Measurements from ENCODE around the gene LAMB3. TPM values are rescaled to one million over a fixed set of nuclear protein-coding genes. Genes with fewer than 3 reads are reported as not detected.

The LAMB3 gene
- total RNA-seq, 2 donors from 2014 or later, result 43.7 to 92.8 TPM

GRCh38 chr1:209662879-209663327, 10.7 kb upstream of the LAMB3 start:
- Histone ChIP-seq H3K4me1 (replicated peaks) (no peaks in the 10 kb centered on the region), H3K9me3 (no peaks in the 10 kb centered on the region), H3K36me3 (no peaks in the 10 kb centered on the region), H3K27ac (no peak overlapping the region), H3K4me3 (no peak overlapping the region), H3K27me3 (replicated peaks; ENCODE audit: insufficient read depth) (no peaks in the 10 kb centered on the region)
- DNase-seq (ENCODE audit: low spot score), result no peak
- intact Hi-C loops (cut with DNase I), result no loop called here
- no peak for TF ChIP-seq POLR2A (IDR thresholded peaks at IDR 0.05)
- no peak for TF ChIP-seq CTCF (IDR thresholded peaks at IDR 0.05)
- no peak for TF ChIP-seq POLR2AphosphoS5 (IDR thresholded peaks at IDR 0.05)
- WGBS, result 86% methylated on average over 3 of the region's 3 CpGs

GRCh38 chr1:209661071-209661470, 8.8 kb upstream of the LAMB3 start:
- no peaks in the 10 kb centered on the region for H3K36me3 ChIP-seq
- intact Hi-C loops (cut with DNase I), result no loop called here
- H3K9me3 ChIP-seq, result no peaks in the 10 kb centered on the region
- no peak overlapping the region for H3K4me3 ChIP-seq
- H3K27ac ChIP-seq, result no peak overlapping the region
- 20% methylated on average over 1 of the region's 1 CpG for WGBS
- no peaks in the 10 kb centered on the region for H3K27me3 ChIP-seq (replicated peaks; ENCODE audit: insufficient read depth)
- no peak for DNase-seq (ENCODE audit: low spot score)
- TF ChIP-seq CTCF (IDR thresholded peaks at IDR 0.05) (no peak), POLR2AphosphoS5 (IDR thresholded peaks at IDR 0.05) (no peak), POLR2A (IDR thresholded peaks at IDR 0.05) (no peak)
- no peaks in the 10 kb centered on the region for H3K4me1 ChIP-seq (replicated peaks)

GRCh38 chr1:209659909-209660308, 7.7 kb upstream of the LAMB3 start:
- Histone ChIP-seq H3K27ac (no peak overlapping the region), H3K4me3 (no peak overlapping the region), H3K36me3 (no peaks in the 10 kb centered on the region), H3K9me3 (no peaks in the 10 kb centered on the region), H3K27me3 (replicated peaks; ENCODE audit: insufficient read depth) (no peaks in the 10 kb centered on the region), H3K4me1 (replicated peaks) (no peaks in the 10 kb centered on the region)
- TF ChIP-seq POLR2AphosphoS5 (IDR thresholded peaks at IDR 0.05), result no peak
- no peak for TF ChIP-seq CTCF (IDR thresholded peaks at IDR 0.05)
- no peak for TF ChIP-seq POLR2A (IDR thresholded peaks at IDR 0.05)
- intact Hi-C loops (cut with DNase I), result no loop called here
- WGBS, result 55% methylated on average over 5 of the region's 5 CpGs
- no peak for DNase-seq (ENCODE audit: low spot score)

GRCh38 chr1:209657918-209658317, 5.7 kb upstream of the LAMB3 start:
- H3K27me3 ChIP-seq (replicated peaks; ENCODE audit: insufficient read depth), result no peaks in the 10 kb centered on the region
- WGBS, result 51% methylated on average over 5 of the region's 5 CpGs
- H3K4me3 ChIP-seq, result no peak overlapping the region
- no peaks in the 10 kb centered on the region for H3K4me1 ChIP-seq (replicated peaks)
- no peak for DNase-seq (ENCODE audit: low spot score)
- intact Hi-C loops (cut with DNase I), result no loop called here
- TF ChIP-seq POLR2AphosphoS5 (IDR thresholded peaks at IDR 0.05) (no peak), CTCF (IDR thresholded peaks at IDR 0.05) (no peak), POLR2A (IDR thresholded peaks at IDR 0.05) (no peak)
- no peaks in the 10 kb centered on the region for H3K9me3 ChIP-seq
- H3K27ac ChIP-seq, result no peak overlapping the region
- H3K36me3 ChIP-seq, result no peaks in the 10 kb centered on the region

GRCh38 chr1:209657140-209657879, 5.1 kb upstream of the LAMB3 start:
- H3K4me3 ChIP-seq, result no peak overlapping the region
- H3K36me3 ChIP-seq, result no peaks in the 10 kb centered on the region
- DNase-seq (ENCODE audit: low spot score), result no peak
- no peak for TF ChIP-seq POLR2A (IDR thresholded peaks at IDR 0.05)
- 91% methylated on average over 9 of the region's 9 CpGs for WGBS
- intact Hi-C loops (cut with DNase I), result no loop called here
- H3K4me1 ChIP-seq (replicated peaks), result no peaks in the 10 kb centered on the region
- no peaks in the 10 kb centered on the region for H3K9me3 ChIP-seq
- no peak overlapping the region for H3K27ac ChIP-seq
- H3K27me3 ChIP-seq (replicated peaks; ENCODE audit: insufficient read depth), result no peaks in the 10 kb centered on the region
